Measurements from ENCODE around the gene HELQ. TPM values are rescaled to one million over a fixed set of nuclear protein-coding genes. Genes with fewer than 3 reads are reported as not detected.

The HELQ gene
- 11.3 and 15.4 TPM in 2 replicates for total RNA-seq

DNA sequence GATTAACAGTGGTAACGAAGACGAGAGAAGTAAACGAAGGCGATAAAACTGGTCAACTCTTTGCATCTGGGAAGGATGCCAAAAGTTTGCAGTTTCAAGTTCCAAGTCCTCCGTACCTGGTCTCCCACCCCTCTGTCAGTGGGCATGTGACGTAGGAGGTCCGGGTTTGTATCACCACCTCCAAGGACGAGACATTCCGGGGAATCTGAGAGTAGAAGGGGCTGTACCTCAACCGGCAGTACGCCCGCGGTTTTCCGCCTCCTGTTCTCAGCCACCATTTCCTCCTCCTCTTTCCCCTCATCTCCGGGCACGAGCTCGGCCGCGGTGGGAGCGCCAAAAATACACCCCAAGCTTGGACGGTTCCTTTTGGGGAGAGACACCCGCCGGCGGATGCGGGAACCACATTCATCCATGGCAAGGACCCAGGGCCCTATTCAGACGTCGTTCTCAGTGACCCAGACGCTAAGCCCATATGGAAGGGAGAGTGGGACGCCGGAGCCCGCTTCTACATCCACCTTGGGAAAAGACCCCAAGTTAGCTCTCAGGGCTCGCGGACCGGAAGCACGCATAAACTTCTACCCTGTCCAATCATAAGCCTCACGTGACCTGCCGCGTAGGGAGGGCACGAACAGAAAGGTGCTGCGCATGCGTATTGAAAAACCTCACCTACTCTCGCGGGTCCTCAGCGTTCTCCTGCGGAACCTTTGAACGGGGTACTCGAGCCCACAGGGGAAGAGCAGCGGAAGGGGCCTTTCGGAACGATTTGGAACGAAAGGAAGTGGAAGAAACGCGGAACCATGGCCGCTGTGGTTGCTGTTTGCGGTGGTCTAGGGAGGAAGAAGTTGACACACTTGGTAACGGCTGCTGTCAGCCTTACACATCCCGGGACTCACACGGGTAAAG is at the start of gene HELQ, which contains the start of gene MRPS18C:
Gene HELQ, minus strand, starts transcription at position 543 of the 903 bp plus-strand sequence. Its CDS starts 130 bp downstream, at position 413.
Gene MRPS18C, plus strand, starts transcription at position 778 of the 903 bp plus-strand sequence. Its CDS starts 20 bp downstream, at position 798.

DNA sequence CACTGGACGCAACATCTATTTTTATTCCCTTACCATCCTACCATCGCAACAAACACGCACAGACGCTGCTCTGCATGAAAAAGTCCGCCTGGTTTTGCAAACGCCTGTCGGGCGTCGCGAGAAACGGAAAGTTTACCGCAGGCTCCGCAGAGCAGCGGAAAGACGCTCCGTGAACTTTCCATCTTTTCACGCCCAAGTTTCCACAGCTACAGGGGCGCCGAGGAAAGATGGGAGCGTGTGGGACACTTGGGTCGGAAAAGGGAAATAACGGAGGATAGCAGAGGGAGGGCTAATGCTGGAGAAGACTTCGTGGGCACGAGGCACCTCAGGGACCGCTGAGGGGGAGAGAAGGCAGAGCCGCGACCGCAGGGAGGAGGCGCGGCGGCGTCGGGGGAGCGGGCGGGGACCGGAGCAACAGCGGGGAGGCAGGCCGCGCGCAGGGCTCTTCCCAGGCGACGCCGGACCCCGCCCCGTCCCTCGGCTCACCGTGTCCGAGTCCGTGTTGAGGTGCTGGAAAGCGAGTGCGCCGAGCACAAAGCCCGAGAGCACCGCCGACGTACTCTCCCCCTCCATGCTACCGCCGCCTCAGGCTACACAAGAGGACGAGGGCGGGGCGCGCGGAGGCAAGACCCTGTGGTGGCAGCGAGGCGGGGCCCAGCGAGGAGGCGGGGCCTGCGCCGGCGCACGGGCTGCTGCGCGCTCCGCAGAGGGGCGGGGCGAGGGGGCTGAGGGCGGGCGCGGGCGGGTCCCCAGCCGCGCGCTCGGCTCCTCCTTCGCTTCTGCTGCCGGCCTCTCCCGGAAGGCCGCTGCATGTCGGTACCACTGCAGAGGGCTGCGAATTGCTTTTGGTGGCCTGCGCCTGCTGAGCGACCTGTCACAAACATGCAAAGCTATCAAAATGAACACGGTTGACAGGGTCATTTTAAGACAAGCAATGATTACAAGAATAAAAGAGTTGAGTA is 29.2 kb upstream of the HELQ start, which contains the start of gene ABRAXAS1:
Gene ABRAXAS1, minus strand, starts transcription at position 601 of the 962 bp plus-strand sequence. Its CDS starts 28 bp downstream, at position 573.

Small RNA genes within 50 kb of the gene (small RNA-seq; reads per million reads assigned to genes)
- not detected for gene AC114781.5

Other genes starting within 250 kb of the HELQ start
- 15.4 and 25.2 TPM in 2 replicates for gene COQ2, start 171.0 kb downstream of the HELQ start, total RNA-seq
- 1.8 and 3.7 TPM in 2 replicates for gene HPSE, start 121.0 kb downstream of the HELQ start, total RNA-seq
- 15.2 and 20.6 TPM in 2 replicates for gene MRPS18C, start 235 bp upstream of the HELQ start, total RNA-seq
- 13.6 and 15.2 TPM in 2 replicates for gene ABRAXAS1, start 29.3 kb upstream of the HELQ start, total RNA-seq
- 8.1 and 28.5 TPM in 2 replicates for gene GPAT3, start 80.3 kb upstream of the HELQ start, total RNA-seq

Measured in subcutaneous preadipocyte (primary cell).